Measurements from ENCODE around the gene CEACAM16.

- TF ChIP-seq ZNF197 (CRISPR knock-in tag; IDR thresholded peaks at IDR 0.05; ENCODE audit: low read depth) (no peak), HMGXB4 (CRISPR knock-in tag; IDR thresholded peaks at IDR 0.05) (0 out of 2 replicates have a peak, but pooled peaks have one; percentile 26)
These were observed 25.0 kb downstream of the CEACAM16 start for GRCh38 chr19:44723952-44724319.
